Measurements from ENCODE around the gene ZNF311. TPM values are rescaled to one million over a fixed set of nuclear protein-coding genes. Genes with fewer than 3 reads are reported as not detected.

Gene ZNF311
- total and polyA plus RNA-seq, 2 of the 13 experiments (the other 11 are each of a cell fraction or from before 2014, with no cell fraction given): not detected

- TF ChIP-seq ZBTB7A (CRISPR knock-in tag; IDR thresholded peaks at IDR 0.05) (no peak), MTA3 (CRISPR knock-in tag; IDR thresholded peaks at IDR 0.05) (no peak), KAT8 (CRISPR knock-in tag; IDR thresholded peaks at IDR 0.05) (peak; percentile 84), SMC3 (IDR thresholded peaks at IDR 0.05; ENCODE audit: low read length) (no peak), TARDBP (CRISPR knock-in tag; IDR thresholded peaks at IDR 0.05) (0 out of 2 replicates have a peak, but pooled peaks have one; percentile 69), ZNF274 (CRISPR knock-in tag; IDR thresholded peaks at IDR 0.05) (no peak), GZF1 (CRISPR knock-in tag; IDR thresholded peaks at IDR 0.05) (no peak), SKI (IDR thresholded peaks at IDR 0.05; ENCODE audit: partially characterized antibody) (peak; percentile 39), MED13 (CRISPR knock-in tag; IDR thresholded peaks at IDR 0.05) (peak; percentile 79; the same call in 1 of the 2 replicates), MTF1 (CRISPR knock-in tag; IDR thresholded peaks at IDR 0.05) (no peak), PRDM10 (CRISPR knock-in tag; IDR thresholded peaks at IDR 0.05; ENCODE audit: low read depth) (0 out of 2 replicates have a peak, but pooled peaks have one; percentile 21), KLF9 (CRISPR knock-in tag; IDR thresholded peaks at IDR 0.05; ENCODE audit: low read depth) (0 out of 2 replicates have a peak, but pooled peaks have one; percentile 30), ZNF839 (CRISPR knock-in tag; IDR thresholded peaks at IDR 0.05; ENCODE audit: borderline replicate concordance) (no peak), ZSCAN5A (CRISPR knock-in tag; IDR thresholded peaks at IDR 0.05; ENCODE audit: borderline replicate concordance) (peak; percentile 59; the same call in 1 of the 2 replicates), ZNF773 (CRISPR knock-in tag; IDR thresholded peaks at IDR 0.05; ENCODE audit: borderline replicate concordance) (0 out of 2 replicates have a peak, but pooled peaks have one; percentile 42), TFE3 (CRISPR knock-in tag; IDR thresholded peaks at IDR 0.05) (0 out of 2 replicates have a peak, but pooled peaks have one; percentile 40), KLF15 (CRISPR knock-in tag; IDR thresholded peaks at IDR 0.05; ENCODE audit: borderline replicate concordance) (peak; percentile 54; the same call in 1 of the 2 replicates), ZFP90 (CRISPR knock-in tag; IDR thresholded peaks at IDR 0.05; ENCODE audit: borderline replicate concordance) (0 out of 2 replicates have a peak, but pooled peaks have one; percentile 22), ZFP1 (CRISPR knock-in tag; IDR thresholded peaks at IDR 0.05) (peak; percentile 64; the same call in 1 of the 2 replicates), KDM1A (CRISPR knock-in tag; IDR thresholded peaks at IDR 0.05) (peak; percentile 60; the same call in 1 of the 2 replicates), THRA (CRISPR knock-in tag; IDR thresholded peaks at IDR 0.05; ENCODE audit: borderline replicate concordance) (peak; percentile 78), MTF2 (CRISPR knock-in tag; IDR thresholded peaks at IDR 0.05; ENCODE audit: borderline replicate concordance) (no peak)
Measured at GRCh38 chr6:28953039-28953584, 52.0 kb downstream of the ZNF311 start (continued).
